GM19455 (cell line): ENCODE results near the gene INTS6.

ENCODE experiments used
- ATAC-seq: cut with Tn5 transposase; IDR thresholded peaks from one replicate; pipeline ENCODE4 v1.9.1; 2021; ENCODE audit not compliant: unreplicated experiment

Gene INTS6, protein sequence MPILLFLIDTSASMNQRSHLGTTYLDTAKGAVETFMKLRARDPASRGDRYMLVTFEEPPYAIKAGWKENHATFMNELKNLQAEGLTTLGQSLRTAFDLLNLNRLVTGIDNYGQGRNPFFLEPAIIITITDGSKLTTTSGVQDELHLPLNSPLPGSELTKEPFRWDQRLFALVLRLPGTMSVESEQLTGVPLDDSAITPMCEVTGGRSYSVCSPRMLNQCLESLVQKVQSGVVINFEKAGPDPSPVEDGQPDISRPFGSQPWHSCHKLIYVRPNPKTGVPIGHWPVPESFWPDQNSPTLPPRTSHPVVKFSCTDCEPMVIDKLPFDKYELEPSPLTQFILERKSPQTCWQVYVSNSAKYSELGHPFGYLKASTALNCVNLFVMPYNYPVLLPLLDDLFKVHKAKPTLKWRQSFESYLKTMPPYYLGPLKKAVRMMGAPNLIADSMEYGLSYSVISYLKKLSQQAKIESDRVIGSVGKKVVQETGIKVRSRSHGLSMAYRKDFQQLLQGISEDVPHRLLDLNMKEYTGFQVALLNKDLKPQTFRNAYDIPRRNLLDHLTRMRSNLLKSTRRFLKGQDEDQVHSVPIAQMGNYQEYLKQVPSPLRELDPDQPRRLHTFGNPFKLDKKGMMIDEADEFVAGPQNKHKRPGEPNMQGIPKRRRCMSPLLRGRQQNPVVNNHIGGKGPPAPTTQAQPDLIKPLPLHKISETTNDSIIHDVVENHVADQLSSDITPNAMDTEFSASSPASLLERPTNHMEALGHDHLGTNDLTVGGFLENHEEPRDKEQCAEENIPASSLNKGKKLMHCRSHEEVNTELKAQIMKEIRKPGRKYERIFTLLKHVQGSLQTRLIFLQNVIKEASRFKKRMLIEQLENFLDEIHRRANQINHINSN

DNA sequence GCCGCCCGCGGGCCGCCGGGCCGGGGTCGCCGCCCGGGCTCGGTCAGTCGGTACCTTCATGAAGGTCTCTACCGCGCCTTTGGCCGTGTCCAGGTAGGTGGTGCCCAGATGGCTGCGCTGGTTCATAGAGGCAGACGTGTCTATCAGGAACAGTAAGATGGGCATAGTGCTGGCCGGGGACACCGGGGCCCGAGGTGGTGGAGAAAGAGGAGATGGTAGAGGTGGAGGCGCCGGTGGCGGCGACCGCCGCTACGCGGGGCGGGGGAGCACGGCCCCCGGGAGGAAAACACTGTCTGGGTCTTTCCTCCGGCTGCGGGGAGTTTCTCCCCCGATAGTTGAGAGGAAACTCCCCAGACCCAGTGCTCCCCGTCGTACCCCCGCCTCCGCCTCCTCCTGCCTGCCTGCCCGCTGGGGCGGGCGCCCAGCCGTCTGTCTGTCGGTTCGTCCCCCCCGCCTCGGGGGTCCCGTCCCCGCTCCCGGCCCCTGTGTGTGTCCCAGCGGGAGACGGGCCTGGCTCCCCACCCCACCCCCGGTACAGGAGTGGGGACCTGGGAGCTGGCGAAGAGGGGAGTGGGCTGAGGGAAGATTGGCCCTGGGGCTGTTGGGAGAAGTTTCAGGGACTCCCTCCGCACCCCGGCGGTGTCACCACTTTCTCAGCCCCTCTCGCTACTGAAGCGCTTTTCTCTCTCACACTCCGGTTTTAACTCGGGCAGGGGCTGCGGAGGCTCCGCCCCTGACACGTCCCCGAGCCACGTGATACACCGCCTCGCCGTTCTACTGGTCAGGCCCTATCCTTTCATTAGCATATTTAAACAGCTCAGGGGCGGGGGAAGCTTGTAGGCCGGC is at the start of gene INTS6:
INTS6 (minus strand) TSS at position 676 of the 846 bp plus-strand sequence; CDS start at position 165, 511 bp downstream.
- ATAC-seq = peak; percentile 66

DNA sequence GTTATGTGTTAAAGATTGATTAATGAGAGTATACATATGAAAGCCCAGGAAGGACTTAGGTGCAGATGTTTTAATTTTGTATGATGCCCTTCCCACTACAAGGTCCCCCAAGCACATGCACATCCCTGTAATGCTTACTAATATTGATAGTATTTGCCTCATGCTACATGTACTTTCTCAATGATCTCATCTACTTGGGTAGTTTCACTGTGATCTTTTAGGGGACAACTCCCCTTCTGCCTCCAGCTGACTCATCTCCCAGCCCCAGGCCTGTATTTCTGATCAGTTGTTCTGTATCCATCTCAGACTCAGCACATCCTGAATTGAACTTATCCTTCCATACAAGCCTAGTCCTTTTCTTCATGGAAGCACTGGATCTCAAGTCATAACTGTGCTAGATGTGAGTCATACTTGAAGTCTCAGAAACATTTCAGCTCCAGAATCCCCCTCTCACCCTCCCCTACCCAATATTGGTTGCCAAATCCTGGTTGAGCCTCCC is 49.4 kb upstream of the INTS6 start:
- peak; percentile 89 for ATAC-seq

DNA sequence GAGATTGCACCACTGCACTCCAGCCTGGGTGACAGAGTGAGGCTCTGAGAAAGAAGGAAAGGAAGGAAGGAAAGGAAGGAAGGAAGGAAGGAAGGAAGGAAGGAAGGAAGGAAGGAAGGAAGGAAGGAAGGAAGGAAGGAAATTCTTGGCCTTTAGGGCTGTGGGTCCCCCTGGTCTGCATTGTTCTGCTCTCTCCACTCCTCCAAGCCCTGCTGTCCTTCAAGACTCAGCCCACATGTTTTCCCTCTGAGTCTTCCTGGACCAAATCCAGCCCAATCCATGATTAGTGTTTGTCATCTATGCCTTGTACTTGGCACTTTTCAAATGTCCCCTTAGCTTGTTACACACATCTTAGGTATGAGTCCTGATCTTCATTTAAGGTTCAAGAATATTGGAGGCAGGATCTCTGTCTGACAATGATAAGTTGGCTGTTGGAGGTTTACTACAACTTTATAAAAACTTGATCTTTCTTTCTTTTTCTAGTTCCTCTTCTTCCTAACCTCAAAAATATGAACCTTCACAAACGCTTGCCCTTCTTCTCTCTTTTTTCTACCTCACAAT is 48.8 kb upstream of the INTS6 start:
- peak; percentile 6 for ATAC-seq

DNA sequence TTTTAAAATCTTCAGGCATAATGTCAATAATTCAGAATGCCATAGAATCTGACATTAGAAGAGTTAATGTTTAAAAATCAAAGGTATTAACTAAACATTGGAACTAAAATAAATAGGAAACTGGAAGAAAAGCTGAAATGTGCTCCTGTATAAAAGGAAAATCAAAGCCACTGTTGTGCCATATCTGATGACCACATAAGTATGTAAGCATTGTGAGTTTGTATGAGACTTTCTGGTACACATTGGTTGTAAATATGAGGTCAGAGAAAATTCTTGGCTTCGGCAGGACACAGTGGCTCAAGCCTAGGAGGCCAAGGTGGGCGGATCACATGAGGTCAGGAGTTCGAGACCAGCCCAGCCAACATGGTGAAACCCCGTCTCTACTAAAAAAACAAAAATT is 48.3 kb upstream of the INTS6 start:
- no peak for ATAC-seq

DNA sequence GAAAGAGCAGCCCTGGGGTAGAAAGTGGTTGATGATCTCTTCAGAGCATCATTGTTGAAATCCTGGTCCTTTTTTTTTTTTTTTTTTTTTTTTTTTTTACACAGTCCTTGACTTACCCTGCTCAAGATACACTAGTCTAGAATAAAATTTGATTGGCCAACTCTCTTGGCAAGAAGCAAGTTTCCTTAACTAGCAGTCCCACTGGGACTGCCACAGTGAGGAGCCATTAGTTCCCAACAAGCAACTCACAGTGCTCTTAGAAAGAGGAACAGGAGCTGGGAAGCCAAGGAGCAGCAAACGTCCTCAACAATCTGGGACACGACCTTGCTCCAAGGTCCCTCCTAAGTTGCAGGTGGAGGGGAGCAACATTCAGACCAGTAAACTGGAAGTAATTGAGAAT is 47.9 kb upstream of the INTS6 start:
- ATAC-seq = no peak

DNA sequence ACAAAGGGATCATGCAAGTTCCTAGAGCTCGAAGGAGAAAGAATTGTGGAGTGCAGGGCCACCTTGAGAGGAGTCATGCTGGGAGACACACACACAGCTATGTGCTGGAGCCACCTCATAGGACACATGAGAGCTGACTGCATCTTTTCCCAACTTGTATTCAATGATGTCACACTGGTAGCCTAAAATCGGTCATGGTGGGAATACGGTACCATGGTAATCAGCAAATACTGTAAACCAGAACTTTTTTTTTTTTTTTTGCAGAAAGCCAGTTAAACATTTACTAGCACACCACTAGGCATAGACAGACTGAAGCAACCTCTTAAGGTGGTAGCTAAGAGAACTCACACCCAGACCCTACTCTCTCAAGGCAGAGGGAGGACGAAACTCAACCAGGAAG is 47.0 kb upstream of the INTS6 start:
- ATAC-seq = no peak

DNA sequence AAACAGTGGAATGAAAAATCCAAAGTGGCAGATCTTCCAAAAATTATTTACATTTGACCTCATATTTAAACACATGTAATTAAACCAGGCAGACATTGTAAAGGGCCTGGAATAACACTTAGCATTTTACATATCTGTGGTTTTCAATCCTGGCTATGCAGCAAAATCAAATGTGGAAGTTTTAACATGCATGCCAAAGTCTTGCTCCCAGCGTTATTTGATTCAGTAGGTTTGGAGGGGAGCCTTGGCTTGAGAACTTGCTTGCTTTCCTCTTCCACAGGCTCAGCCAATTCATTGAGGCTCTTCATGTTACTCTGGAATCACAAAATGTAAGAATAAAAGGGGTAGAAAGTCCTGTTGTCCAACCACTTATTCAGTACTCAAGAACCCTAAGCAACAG is 42.5 kb upstream of the INTS6 start:
- ATAC-seq = no peak

DNA sequence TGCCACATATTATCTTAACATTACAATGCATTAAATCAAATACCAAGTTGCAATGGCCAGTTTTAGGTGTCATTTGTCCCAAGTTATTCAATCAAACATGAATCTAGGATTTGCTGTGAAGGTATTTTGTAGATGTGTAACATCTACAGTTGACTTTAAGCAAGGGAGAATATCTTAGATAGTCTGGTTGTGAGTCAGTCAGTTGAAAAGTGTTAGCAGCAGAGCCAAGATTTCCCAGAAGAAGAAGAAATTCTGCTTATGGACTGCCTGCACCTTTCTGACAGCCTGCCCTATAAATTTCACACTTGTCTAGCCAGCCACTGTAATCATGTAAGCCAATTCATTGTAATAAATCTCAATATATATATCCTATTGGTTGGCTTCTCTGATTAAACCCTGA is 41.3 kb upstream of the INTS6 start:
- ATAC-seq = no peak

DNA sequence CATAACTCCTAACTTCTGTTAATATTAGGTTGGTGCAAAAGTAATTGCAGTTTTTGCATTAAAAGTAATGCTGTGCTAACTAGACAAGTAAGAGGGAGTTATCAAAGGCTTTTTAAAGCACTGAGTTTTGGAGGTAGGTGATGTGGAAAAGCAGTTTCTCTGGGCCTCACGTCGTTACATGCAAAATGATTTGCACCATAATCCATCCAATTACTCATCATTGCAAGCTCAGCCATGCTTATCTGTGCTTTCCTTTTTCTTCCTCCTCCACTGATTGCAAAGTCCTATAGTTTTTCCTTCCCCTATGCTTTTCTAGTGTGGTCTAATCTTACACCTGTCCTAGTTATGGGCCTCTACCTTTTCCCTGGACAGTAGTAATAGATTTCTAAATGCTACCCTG is 35.4 kb upstream of the INTS6 start:
- no peak for ATAC-seq

DNA sequence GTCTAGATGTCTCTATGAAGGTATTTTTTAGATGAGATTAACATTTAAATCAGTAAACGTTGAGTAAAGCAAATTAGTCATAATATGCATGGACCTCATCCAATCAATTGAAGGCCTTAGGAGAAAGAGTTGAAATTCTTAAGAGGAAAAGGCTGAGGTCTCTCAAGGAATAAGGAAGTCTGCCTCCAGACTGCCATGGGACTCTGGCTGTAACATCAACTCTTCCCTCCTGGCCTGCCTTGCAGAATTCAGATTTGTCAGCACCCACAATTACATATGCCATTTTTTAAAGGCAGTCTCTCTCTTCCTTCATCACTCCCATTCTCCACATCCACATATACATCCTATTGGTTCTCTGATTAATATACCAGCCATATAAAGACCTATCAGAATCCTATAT is 28.8 kb upstream of the INTS6 start:
- ATAC-seq = no peak

DNA sequence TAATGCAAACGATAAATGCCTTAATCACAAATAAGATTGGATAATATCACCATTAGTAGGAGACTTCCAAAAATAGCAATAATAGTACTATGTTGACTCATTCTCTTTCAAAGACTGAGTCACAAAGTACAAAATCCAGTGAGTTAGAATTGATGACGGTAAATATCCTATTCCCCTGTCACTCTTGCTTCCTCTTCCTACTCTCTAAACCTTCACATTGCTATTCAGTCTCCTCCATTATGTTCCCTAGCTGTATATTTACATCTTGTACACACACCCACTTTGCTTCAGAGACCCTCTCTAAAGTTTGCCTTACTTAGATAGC is 26.3 kb upstream of the INTS6 start:
- ATAC-seq = no peak

DNA sequence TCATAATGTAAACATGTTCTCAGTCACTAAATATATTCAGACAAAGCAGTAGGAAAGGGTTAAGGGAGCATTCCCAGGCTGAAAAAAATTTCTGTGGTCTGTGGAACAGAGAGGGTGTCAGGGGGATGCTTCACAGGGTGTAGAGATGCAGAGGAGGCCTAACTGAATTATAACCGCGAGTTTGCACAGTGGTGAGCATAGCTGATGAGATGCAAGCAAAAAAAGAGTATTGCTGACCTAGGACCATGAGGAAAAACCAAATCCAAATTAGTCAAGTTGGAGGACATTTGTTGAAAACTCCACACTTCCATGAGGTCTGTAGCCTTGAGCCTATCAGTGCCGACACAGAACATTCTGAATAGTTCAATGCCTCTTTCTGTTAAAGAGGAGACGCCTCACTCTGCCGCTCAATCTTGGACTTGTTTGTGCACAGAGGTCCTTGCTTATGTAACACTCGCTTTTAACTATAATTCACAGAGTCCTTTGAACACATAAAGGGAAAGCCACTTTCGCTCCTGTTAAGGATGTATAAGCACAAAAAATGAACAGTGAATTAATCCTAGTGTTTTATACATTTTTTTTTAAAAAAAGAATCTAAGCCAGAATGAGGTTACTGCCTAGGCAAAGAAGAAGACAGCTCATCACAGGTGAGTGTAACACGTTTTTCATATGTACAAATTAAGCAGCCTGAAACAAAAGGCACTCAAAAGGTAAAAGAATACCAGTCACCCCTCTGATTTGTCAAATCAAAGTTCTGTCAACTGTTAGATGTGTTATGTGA is 25.8 kb upstream of the INTS6 start:
- no peak for ATAC-seq

DNA sequence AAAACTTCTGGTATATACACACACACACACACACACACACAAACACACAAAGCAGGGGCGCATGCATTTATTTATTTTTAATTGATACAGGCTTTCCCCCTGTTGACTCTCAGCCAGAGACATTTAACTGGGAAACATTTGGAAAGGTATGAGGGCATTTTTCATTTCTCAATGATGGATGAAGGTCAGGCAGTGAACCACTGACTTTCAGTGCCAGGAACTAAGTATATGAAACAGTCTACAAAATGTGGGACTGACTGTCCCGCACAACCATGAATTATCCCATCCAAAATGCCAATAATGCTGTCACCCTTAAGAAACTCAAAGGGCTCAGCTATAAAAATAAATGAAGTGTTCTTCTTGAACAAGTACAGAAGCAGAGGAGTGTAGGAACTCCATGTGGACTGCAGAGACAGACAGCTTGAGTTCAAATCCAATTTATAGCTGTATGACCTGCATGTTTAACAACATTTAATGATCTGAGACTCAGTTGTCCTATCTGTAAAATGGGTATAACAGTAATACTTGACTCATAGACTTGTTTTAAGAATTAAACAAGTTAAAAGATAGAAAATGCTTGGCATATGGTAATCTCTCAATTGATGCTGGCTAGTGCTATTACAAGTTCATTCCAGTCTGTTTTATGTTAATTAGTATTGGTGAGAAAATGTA is 25.0 kb upstream of the INTS6 start:
- no peak for ATAC-seq

DNA sequence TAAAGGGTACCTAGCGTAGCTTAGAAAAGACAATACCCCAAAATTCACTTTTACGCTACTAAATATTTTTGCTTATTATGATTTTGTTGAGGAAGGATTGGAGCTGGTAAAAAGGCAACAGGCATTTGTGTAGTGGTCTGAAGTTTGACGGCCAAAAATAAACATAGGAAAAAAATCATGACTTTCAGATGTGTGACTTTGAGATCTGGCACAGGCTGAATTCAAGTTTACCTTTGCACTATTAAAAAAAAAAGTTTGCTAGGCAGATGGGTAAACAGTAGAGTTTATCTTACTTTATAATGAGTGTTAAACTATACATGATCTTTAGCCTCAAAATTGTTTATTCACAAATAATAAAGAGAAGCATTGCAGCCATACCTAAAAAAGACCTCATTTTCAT is 24.3 kb upstream of the INTS6 start:
- no peak for ATAC-seq

DNA sequence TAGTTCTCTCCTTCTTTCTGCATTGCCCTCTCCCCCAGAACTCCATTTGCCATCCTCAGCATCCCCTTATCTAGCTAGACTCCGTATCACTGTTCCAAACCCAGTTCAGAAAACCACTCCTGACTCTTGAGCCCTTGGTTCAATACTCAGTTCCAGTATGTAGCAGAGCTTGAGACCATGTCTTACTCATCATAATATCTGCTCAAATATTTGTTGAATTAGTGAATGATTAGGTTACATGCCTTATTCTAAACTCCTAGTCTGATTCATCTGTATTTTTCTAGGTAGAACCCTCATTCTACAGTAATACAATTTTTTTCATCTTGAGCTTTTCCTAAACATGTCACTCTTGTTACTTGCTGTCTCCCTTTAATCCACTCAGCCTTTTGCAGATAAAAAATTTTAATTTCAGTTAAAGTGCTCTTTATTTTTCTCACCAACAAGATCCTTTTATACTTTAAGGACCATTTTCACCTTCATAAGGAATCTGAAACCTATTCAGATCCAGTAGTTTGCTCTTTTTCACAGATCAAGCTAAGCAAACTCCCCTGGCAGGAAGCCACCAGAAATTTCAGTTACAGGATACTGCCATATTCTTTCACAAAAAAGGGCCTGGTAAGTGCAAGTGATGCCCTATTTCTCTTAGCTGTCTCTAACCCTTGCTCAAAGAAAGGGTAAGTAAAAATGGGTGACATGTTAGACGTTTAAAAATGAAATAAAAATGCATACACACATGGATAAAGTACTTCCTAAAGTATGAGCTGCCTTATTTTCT is 23.1 kb upstream of the INTS6 start:
- ATAC-seq = no peak

DNA sequence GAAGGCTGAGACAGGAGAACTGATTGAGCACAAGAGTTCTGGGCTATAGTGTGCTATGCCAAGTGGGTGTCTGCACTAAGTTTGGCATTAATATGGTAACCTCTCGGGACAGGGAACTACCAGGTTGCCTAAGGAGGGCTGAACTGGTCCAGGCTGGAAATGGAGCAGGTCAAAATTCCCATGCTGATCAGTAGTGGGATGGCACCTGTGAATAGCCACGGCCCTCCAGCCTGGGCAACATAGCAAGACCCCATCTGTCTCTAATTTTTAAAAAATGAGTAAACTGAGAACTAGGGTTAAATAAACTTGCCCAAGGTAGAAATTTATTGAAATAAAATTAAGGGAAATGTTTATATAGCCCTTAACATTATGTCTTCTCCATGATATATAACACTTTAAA is 17.0 kb upstream of the INTS6 start:
- ATAC-seq = no peak

DNA sequence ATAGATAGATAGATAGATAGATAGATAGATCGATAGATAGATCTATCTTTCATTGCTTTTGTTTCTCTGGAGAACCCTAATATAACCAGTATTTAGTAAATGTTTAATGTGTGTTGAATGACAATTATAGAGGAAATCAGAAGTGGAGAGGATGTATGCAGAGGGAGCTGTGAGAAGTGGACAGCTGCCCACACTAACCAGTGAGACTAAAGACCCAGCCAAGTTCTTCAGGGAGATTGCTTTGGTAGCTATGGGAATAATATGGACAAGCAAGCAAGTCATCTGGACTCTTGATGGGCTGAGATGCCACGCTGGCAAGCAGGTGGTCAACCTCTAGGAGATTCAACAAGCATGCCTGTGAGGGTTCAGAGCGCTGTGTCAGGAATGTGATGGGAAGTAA is 14.9 kb upstream of the INTS6 start:
- ATAC-seq = no peak

DNA sequence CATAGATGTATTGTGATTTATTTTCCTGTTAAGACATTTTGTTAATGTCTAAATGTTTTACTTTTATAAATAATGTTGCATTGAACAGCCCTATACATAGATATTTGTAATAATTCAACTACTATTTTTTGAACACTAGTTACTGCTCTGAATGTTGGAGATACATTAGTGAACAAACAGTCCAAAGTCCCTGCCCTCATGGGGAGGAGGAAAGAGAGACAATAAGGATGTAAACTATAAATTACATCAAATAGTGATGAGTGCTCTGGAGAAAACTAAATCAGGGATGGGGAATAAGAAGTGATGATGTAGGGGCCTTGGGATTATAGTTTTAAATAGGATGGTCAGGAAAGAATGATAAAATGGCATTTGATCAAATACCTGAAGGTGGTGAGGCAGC is 12.3 kb upstream of the INTS6 start:
- no peak for ATAC-seq
